GM21529 (cell line): ENCODE measurements around the gene HACD3.
"Not testable (repeated sequence)": the region's sequence is repeated elsewhere in the genome, so short reads cannot be mapped to it uniquely, and the experiment has no call there.

Experiments used
- ATAC-seq: cut with Tn5 transposase; IDR thresholded peaks from one replicate; pipeline ENCODE4 v1.9.1; 2021; ENCODE audit not compliant: unreplicated experiment

The HACD3 gene

DNA sequence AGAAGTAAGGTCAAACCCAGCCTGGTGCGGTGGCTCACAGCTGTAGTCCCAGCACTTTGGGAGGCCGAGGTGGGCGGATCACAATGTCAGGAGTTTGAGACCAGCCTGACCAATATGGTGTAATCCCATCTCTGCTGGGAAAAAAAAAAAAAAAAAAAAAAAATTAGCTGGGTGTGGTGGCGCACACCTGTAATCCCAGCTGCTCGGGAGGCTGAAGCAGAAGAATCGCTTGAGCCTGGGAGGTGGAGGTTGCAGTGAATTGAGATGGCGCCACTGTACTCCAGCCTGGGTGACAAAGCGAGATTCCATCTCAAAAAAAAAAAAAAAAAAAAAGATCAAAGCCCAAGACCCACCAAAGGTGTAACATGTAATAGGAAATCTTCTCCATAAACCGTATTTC, 19.0 kb downstream of the HACD3 start:
- not testable (repeated sequence) for ATAC-seq

DNA sequence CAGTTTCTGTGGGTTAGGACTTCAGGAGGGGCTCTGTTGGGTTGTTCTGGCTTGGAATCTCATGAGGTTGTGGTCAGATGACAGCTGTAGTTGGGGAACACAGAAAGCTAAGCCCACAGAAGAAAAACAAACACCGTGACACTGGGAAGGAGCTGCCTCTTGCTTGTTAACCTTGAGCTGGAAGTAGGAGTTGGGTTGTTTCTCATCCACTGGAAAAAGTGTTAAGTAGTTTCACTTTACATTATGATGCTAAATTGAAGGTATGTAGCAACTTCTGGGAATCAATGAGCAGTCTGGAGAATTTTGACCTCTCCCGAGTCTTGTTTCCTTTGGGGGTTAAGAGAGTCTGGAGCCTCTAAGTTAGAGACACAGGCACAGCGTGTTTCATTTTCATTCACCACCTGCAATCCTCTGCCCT, 20.4 kb downstream of the HACD3 start:
- no peak for ATAC-seq

GRCh38 chr15:65551183-65551582, 20.9 kb downstream of the HACD3 start:
- ATAC-seq = no peak

DNA sequence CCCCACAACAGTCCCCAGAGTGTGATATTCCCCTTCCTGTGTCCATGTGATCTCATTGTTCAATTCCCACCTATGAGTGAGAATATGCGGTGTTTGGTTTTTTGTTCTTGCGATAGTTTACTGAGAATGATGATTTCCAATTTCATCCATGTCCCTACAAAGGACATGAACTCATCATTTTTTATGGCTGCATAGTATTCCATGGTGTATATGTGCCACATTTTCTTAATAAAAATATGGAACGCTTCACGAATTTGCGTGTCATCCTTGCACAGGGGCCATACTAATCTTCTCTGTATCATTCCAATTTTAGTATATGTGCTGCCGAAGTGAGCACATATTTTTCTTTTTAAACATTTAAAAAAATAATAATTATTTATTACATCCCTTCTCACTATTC, 22.6 kb downstream of the HACD3 start:
- ATAC-seq = not testable (repeated sequence)

DNA sequence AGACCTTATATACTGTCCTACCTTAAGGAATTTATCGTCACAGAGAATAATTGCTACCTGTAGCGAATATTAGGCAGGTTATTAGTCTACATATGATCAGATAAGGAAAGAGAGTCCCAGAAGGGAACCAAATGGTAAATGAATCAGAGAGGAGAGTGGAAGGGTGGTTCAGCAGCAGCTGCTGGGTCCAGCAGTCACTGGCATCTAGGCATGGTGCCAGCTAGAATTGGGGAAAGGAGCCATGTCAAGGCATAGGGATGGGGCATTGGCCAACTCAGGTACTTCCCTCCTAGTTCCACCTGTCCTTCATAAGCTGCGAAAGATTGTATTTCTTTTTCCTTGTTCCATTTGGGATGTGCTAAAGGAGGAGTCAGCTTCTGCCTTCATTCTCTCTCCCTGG, 23.4 kb downstream of the HACD3 start:
- ATAC-seq = no peak

- no peak for ATAC-seq
Observed at GRCh38 chr15:65556622-65557021, 26.4 kb downstream of the HACD3 start.

DNA sequence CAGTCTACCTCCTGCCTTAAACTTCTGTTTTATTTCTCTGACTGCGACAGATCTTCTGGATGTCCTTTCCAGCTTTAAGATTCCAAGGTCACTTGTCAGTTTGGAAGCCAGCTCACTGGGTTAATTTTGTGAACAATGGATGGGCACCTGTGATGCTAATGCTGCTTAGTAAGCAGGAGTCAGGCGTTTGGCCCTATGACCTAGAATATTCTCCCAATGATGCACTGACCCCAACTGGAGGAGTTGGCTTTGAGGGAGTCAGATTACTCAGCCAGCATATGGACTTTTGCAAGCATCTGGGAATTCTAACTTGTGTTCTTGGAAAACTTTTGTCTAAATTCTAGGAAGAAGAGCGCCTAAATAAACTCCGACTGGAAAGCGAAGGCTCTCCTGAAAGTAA, 28.1 kb downstream of the HACD3 start:
- no peak for ATAC-seq

GRCh38 chr15:65558997-65559760, 28.9 kb downstream of the HACD3 start:
- no peak for ATAC-seq

GRCh38 chr15:65559941-65560340, 29.7 kb downstream of the HACD3 start:
- no peak for ATAC-seq

- ATAC-seq = no peak
Observed at GRCh38 chr15:65561934-65562333, 31.7 kb downstream of the HACD3 start.

DNA sequence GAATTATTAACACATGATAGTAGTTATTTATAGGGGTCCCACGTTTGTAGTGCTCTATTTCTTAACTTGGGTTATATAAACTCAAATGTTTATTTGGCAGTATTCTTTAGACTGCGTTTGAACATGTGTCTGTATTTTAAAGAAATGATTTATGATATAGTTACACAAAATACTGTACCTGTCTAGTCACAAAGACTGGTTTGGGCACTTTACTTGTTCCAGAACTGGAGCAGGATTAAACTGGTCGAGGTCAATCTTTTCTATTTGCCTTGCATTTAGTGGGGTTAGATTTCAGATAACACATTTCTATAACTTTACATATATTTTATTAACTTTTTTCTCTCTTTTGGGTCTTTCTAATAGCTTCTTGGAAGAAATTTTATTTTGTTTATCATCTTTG, 39.5 kb downstream of the HACD3 start:
- ATAC-seq = no peak

DNA sequence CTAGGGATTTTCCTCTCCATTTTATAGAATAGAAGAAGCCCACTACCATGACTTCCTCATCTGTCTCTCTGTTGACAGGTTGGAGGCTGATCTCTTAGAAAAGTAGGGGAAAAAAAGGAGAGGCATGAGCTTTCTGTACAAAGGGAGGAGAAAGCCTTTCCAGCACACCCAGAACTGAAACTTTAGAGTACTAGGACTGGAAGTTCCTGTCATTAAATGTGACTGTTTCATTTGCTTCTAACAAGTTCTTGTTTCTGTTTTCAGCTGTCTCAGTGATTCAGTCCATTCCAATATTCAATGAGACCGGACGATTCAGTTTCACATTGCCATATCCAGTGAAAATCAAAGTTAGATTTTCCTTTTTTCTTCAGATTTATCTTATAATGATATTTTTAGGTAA, 41.7 kb downstream of the HACD3 start:
- ATAC-seq = no peak

- ATAC-seq = no peak
Observed at GRCh38 chr15:65576664-65577063, 46.4 kb downstream of the HACD3 start.

DNA sequence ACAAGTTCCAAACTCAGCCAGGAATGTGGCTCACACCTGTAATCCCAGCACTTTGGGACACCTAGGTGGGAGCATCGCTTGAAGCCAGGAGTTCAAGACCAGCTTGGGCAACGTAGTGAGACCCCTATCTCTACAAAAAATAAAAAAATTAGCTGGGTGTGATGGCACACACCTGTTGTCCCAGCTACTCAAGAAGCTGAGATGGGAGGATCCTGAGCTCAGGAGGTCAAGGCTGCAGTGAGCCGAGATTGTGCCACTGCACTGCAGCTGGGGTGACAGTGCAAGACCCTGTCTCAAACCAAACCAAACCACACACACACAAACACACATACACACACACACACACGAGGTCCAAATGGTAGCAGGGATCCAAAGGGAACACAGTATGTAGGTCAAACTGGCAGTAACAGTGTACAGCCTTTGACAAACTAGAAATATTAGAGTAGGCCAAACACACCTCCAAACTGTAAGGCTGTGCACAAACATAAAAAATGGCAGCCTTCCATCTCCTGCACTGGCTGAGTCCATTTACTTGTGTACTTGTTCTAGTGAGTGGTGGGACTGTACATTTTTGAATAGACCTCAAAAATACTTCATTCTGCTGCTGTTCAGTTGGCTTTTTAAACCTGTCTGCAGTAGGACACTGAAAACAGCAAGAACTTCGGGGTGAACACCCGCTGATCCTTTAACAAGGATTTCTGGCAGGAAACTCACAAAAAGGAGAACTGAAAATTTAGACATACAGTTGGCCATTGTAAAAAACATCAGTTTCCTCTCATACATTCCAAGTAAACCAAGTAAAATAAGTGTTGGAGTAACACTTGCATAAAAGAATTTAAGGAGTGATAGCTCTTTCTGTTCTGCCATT, 47.1 kb downstream of the HACD3 start:
- ATAC-seq = no peak

DNA sequence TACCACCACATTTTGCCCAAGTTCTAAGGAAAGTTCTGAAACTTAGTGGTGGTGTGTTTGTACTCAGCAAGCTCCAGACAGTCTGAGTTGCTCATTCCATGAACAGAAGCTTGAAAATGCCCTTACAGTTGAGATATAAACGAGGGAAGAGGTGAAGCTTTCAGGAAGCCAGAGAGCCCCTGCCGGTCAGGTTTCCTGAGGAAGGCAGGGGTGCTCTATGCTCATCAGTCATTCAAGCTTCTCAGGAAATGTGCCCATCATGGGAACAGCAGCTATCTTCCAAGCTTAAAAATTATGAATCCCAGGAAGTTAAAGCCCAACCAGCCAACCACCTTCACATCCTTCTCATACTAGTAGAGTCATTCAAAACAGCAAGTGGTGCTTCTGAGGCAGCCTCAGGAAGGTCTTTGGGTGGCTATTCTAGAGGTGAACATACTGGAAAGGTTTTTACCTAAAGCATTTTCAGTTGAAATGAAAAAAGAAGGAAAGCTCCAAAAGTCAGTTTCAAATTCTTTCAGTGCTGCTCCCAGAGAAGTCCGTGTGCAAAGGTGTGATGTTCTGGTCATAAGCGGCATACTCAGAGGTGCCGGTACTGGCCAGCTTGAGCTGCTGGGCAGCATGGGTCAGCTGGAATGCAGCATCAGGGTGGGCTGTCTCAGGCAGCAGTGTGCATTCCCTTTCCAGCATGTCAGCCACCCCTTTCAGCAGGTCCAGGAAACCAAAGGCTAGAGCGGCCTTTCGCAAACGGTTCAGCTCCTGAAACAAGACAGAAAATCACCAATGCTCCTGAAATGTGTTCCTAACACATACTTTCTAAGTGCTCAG, 48.9 kb downstream of the HACD3 start:
- ATAC-seq = no peak

DNA sequence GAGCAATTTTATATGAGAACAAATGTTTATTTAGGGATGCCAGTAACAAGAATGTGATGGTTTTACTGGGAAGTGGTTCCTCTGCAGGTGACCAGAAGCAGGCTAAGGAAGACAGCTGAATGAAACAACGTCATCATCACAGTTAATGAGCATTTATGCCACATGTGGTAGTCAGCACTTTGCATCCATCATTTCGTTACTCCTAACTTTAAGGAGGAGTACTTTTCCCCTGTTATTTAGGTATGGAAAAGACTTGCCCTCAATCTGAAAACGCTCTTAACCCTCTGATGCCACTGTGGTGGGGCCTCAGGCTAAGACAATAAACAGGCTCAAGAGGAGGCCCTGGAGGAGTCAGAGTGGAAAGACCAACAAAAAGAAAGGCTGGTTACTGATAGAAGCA, 49.5 kb downstream of the HACD3 start:
- ATAC-seq = no peak

GRCh38 chr15:65580287-65580686, 50.0 kb downstream of the HACD3 start:
- ATAC-seq = no peak

DNA sequence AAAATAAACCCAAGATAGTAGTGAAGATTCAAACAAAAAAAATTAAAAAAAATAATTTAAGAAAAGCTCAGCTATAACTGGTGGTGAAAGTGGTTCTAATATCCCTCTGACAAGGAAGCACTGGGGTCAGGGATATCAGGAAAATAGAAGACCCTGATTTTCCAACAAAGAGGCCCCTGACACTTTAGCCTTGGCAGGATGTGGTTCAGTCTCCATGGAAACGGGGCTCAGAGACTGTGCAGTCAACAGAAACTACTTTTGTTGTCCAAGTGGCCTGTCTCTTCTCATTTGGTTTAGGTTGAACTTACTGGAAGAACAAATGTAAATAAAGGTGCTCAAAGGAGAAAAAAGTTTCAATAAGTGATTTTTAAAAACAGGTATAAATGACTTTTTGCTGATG, 53.4 kb downstream of the HACD3 start:
- no peak for ATAC-seq

GRCh38 chr15:65584241-65584640, 54.0 kb downstream of the HACD3 start:
- ATAC-seq = no peak

GRCh38 chr15:65587094-65587493, 56.8 kb downstream of the HACD3 start:
- no peak for ATAC-seq

DNA sequence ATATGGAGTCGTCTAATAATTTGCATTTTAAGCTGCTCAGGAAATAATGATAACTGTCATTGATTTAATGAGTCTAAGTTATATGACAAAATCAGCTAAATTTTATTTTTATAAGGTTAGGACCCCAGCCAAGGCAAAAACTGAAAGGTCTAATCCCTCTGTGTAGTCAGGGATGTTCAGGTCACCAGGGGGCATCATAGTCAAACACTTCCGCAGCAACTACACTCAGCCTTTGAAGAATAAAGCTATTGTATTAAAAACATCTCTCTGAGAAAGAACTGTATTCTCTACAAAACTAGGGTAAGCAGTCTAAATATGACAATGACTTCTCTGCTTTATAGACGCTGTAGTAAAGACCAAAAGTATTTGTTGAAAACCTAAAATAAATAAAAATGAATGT, 65.7 kb downstream of the HACD3 start:
- ATAC-seq = no peak
